ENCODE data around the gene CFAP251.

DNA sequence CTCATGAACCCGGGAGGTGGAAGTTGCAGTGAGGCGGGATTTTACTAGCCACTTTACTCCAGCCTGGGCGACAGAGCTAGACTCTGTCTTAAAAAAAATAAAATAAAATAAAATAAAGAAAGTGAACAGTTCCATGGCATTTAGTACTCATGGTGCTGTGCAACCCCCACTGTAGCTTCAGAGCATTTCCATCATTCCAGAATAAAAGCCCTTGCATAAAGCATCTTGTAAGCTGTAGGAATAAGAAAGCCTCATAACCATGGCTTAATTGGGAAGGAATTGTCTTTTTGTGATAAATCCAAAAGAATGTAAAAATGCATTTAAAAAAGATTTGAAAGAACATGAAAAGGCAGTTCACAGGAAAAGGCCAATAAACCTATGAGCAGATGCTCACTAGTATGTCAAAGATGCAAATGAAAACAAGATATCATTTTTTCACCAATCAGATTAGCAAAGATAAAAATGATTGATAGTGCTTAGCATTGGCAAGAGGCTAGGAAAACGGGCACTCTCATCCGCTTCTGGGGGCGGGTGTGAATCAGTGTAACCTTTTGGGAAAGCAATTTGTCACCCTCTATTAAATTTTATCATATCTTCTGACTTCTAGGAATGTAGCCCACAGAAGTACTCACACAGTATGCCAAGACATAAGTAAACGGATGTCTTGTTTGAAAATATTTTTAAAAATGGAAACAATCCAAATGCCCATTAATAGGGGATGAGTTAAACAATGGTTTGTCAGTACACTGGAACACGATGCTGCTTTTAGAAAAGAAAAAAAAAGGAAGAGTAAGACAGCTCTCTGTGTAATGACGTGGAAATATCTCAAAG, 46.6 kb downstream of the CFAP251 start:
- TF ChIP-seq POLR2A (IDR thresholded peaks at IDR 0.05), result no peak
- TF ChIP-seq, protein P1, sequence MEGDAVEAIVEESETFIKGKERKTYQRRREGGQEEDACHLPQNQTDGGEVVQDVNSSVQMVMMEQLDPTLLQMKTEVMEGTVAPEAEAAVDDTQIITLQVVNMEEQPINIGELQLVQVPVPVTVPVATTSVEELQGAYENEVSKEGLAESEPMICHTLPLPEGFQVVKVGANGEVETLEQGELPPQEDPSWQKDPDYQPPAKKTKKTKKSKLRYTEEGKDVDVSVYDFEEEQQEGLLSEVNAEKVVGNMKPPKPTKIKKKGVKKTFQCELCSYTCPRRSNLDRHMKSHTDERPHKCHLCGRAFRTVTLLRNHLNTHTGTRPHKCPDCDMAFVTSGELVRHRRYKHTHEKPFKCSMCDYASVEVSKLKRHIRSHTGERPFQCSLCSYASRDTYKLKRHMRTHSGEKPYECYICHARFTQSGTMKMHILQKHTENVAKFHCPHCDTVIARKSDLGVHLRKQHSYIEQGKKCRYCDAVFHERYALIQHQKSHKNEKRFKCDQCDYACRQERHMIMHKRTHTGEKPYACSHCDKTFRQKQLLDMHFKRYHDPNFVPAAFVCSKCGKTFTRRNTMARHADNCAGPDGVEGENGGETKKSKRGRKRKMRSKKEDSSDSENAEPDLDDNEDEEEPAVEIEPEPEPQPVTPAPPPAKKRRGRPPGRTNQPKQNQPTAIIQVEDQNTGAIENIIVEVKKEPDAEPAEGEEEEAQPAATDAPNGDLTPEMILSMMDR (IDR thresholded peaks at IDR 0.05), result no peak
